ENCODE data around the gene ROPN1L.
"Not testable (repeated sequence)": the region's sequence is repeated elsewhere in the genome, so short reads cannot be mapped to it uniquely, and the experiment has no call there.

Gene ROPN1L

GRCh38 chr5:10480237-10480985, 38.7 kb downstream of the ROPN1L start:
- DNase-seq (ENCODE audit: low spot score) = no peak

DNA sequence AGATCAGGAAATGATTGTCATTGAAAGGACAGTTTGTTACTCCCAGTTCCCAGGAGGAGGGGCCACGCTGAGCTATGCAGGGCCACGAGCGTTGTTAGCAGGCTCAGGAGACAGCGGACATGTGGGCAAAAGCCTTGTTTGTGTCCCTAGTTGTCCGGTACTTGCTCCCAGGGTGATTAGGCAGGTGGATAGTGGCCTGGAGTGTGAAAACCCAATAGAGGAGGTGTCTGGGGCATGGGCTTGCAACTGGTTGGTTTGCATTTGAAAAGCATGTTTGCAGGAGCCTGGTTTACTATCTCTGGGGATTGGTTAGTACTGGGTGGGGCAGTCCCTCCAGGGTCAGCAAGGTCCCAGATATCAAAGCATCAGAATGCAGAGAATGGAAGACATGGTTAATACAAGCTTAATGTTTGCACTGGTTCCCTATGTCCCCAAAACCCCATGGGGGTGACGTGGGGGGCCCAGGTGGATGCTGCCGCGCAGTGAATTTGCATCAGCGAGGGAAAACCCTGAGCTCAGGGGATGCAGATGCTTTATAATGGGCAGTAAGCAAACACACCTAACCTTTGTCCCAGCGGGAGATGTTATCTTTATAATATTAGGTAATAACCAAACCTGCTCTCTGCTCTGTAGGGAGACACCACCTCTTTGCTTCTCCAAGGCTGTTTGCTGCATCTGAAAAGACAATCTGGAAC, 39.7 kb downstream of the ROPN1L start:
- DNase-seq (ENCODE audit: low spot score) = peak; percentile 81

- DNase-seq (ENCODE audit: low spot score) = no peak
These were observed 41.3 kb downstream of the ROPN1L start for GRCh38 chr5:10482791-10483530.

GRCh38 chr5:10484774-10485141, 43.1 kb downstream of the ROPN1L start:
- DNase-seq (ENCODE audit: low spot score) = no peak

DNA sequence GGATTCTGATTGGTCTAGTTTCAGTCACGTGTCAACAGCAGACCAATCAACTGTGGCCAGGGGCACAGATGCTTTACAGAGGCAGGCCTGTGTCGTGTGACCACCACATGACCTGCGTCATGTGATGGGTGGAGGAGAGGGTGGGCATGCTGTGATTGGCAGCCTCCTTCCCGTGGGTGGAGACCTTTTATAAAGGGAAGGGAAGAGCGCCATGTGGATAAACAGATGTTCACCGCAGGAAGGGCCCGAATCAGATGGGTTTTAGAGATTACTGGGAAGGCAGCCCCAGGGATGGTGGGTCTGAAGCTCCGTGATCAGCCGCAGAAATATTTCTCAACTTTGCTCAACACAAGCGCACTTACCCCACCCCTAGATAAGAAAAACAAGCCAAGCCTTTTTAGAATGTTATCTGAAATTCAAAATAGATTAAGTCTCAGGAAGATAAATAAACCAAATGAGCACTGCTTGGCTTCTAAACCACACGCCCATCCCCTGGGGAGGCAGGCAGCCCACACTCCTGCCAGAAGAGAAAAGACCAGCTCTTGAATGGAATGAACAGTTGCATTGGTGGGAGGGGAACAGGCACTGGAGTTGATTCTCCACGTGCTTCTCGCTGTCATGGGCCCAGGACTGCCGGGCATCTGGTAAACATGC, 43.6 kb downstream of the ROPN1L start:
- peak; percentile 81 for DNase-seq (ENCODE audit: low spot score)

GRCh38 chr5:10485897-10486296, 44.2 kb downstream of the ROPN1L start:
- DNase-seq (ENCODE audit: low spot score) = no peak

DNA sequence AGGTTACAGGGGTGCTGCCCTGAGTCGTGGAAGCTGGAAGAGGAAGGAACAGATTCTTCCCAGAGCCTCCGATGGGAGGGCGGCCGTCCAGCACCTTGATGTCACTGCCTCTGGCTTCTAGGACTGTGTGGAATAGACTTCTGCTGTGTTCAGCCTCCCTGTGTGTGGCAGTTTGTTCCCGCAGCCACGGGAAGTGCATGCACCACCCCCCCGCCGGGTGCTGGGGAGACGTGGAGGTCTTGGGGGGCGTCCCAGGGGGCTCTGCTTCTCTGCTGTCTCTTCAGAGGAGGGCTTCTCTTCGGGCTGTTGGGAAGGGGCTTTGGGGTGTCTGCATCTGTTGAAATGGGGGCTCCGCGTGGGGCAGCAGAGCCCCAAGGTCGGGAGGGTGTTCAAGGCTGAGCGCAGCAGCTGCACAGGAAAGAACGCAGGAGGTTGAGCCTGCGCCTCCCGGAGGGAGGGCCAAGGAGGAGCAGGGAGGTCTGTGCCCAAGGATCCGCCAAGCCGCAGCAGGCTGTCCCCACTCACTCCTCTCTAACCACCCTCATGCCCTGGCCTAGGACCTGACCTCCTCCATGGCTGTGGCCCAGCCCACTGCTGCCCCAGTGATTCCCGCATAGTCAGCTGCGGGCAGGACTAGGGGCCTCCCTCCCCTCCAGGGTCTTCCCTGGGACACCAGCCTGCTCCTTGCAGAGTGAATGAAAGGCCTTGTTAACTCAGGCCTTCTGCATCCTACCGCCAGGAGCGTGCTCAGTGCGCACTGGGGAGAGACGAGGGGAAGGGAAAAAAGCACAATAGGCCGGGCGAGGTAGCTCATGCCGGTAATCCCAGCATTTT, 45.0 kb downstream of the ROPN1L start:
- DNase-seq (ENCODE audit: low spot score) = no peak

DNA sequence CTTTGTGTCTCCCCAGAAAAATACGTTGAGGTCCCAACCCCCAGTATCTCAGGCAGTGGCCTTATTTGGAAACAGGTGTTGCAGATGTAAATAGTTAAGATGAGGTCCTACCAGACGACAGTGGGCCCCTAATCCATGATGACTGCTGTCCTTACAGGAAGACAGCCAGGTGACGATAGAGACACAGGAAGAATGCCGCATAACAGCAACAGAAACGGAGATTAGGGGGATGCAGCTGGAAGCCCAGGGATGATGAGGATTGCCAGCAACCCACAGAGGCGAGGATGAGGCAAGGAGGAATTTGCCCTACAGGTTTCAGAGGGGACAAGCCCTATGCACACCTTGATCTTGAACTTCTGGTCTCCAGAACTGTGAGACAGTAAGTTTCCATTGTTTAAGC, 46.5 kb downstream of the ROPN1L start:
- no peak for DNase-seq (ENCODE audit: low spot score)

GRCh38 chr5:10489810-10490426, 48.2 kb downstream of the ROPN1L start:
- DNase-seq (ENCODE audit: low spot score) = no peak

GRCh38 chr5:10490927-10491672, 49.4 kb downstream of the ROPN1L start:
- no peak for DNase-seq (ENCODE audit: low spot score)

- no peak for DNase-seq (ENCODE audit: low spot score)
These were observed 50.0 kb downstream of the ROPN1L start for GRCh38 chr5:10491673-10492026.

DNA sequence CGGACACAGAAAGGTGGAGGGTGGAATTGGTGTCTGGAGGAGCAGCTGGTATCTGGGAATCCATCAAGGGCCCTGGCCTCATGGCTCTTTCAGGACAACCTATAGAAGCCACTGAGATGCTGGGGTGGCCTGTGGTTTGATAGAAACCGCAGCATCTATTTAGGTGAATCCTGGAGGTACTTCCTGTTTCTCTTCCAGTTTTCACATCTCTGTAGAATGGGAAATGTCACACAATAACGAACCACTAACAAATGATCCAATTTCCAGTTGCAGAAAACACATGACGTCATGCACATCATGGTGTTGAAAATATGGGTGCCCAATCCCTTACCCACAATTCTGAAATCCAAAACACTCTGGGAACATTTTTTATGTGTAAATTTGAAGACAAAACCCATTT, 52.2 kb downstream of the ROPN1L start:
- no peak for DNase-seq (ENCODE audit: low spot score)

GRCh38 chr5:10494497-10494896, 52.8 kb downstream of the ROPN1L start:
- not testable (repeated sequence) for DNase-seq (ENCODE audit: low spot score)

- no peak for DNase-seq (ENCODE audit: low spot score)
These were observed 55.9 kb downstream of the ROPN1L start for GRCh38 chr5:10497554-10497953.

DNA sequence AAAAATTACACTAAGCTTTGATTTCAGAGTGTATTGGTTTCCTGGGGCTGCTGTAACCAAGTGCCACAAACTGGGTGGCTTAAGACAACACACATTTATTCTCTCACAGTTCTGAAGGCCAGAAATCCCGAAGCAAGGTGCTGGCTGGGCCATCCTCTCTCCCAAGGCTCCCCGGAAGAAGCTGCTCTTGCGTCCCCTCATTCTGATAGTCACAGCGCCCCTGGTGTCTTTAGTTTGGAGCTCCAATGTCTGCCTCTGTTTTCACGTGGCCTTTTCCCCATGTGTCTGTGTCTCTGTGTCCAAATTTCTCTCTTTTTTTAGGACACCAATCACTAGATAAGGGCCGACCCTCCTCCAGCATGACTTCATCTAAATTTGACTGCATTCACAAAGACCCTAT, 56.7 kb downstream of the ROPN1L start:
- DNase-seq (ENCODE audit: low spot score) = no peak

GRCh38 chr5:10499066-10499465, 57.4 kb downstream of the ROPN1L start:
- no peak for DNase-seq (ENCODE audit: low spot score)

GRCh38 chr5:10499776-10500175, 58.1 kb downstream of the ROPN1L start:
- no peak for DNase-seq (ENCODE audit: low spot score)

GRCh38 chr5:10500669-10501068, 59.0 kb downstream of the ROPN1L start:
- no peak for DNase-seq (ENCODE audit: low spot score)

GRCh38 chr5:10501554-10502075, 59.9 kb downstream of the ROPN1L start:
- no peak for DNase-seq (ENCODE audit: low spot score)

DNA sequence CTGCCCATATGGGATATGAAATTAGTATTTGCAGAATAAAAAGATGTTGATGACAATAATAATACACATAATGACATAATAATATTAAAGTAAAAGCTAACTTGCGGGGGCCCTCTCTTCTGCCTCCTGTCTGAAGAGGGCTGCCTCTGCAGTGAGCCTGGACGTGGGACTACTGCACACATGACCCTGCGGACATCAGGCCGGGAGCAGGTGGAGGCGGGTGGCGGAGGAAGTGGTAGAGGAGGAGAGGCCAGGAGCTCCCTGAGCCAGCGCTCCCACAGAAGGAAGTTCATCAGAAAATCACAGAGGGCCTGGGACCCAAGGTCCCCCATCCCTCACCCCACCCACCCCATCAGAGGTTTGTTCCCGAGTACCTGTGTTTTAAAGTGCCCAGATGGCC, 60.5 kb downstream of the ROPN1L start:
- DNase-seq (ENCODE audit: low spot score) = no peak

Data from HuH-7 (cell line).